A549 (cell line): ENCODE measurements around the gene GABBR2. TPM values are rescaled to one million over a fixed set of nuclear protein-coding genes. Genes with fewer than 3 reads are reported as not detected.

ENCODE experiments used
- ATAC-seq, 2 experiments: fragments of 200-7000 bp in 1 of 2; fragments of >200 bp in 1 of 2; cut with Nextera tagmentation in 1 of 2; cut with Tn5 transposase in 1 of 2; 3 replicates each; pipeline versions ENCODE4 v1.8.0 to v1.9.1; 2018 to 2020; ENCODE audit warnings: mild to moderate bottlenecking in 1 of 2, moderate library complexity in 1 of 2
- CTCF ChIA-PET: fragments of 300-600 bp; sonication (Branson Sonifier 250); formaldehyde crosslinking; extraction: SDS; loops from one replicate; lab custom pipeline; 2021; ENCODE audit warnings: antibody characterized with exemption, inconsistent platforms; lab: Yijun Ruan, JAX
- POLR2A ChIA-PET: fragments of 350-600 bp; formaldehyde crosslinking; extraction: SDS; loops from one replicate; lab custom pipeline; 2021; ENCODE audit warnings: antibody characterized with exemption, inconsistent platforms; lab: Yijun Ruan, JAX
- DNase-seq, 2 experiments: peaks; one replicate each; pipeline versions ENCODE4 v3.0.0 to v3.0.0-alpha.2; 2011 to 2016; ENCODE audit warnings: low read depth in 1 of 2, low spot score in 1 of 2
- FAIRE-seq: peaks from 2 replicates; lab custom pipeline; 2011; peaks lifted over from hg19 to GRCh38; lab: Jason Lieb, UNC
- H3K27ac ChIP-seq, 2 experiments: fragments of >200 bp; sonication (Bioruptor Twin); formaldehyde crosslinking; 3 replicates each; pipeline ENCODE4 v1.5.1; 2016 to 2017
- H3K4me1 ChIP-seq: fragments of >200 bp; sonication (Bioruptor Twin); formaldehyde crosslinking; 3 replicates; pipeline ENCODE4 v1.6.1; 2016
- H3K4me2 ChIP-seq: fragments of >200 bp; sonication (Bioruptor Twin); formaldehyde crosslinking; 3 replicates; pipeline ENCODE4 v1.6.1; 2016
- H3K4me3 ChIP-seq: fragments of >200 bp; sonication (Bioruptor Twin); formaldehyde crosslinking; 3 replicates; pipeline ENCODE4 v1.5.1; 2016
- H3K9me3 ChIP-seq: fragments of >200 bp; sonication (Bioruptor Twin); formaldehyde crosslinking; 3 replicates; pipeline ENCODE4 v1.6.1; 2016
- CBX8 ChIP-seq: fragments of 200-600 bp; sonication (generic); IDR thresholded peaks from 2 replicates; pipeline ENCODE4 v1.6.1; 2016
- EHF ChIP-seq: fragments of 250-450 bp; sonication (Bioruptor Pico); IDR thresholded peaks from 2 replicates; pipeline ENCODE4 v1.5.0; 2020; ENCODE audit warnings: mild to moderate bottlenecking
- EHMT2 ChIP-seq: fragments of 200-600 bp; sonication (generic); IDR thresholded peaks from 2 replicates; pipeline ENCODE4 v1.6.1; 2016; ENCODE audit warnings: antibody characterized with exemption, low read depth, mild to moderate bottlenecking, moderate library complexity
- FOSL2 ChIP-seq, 2 experiments: fragments of 450-650 bp in 1 of 2; fragments of >200 bp in 1 of 2; sonication (Bioruptor Twin) in 1 of 2; formaldehyde crosslinking; IDR thresholded peaks; 2 replicates each; pipeline versions ENCODE4 v1.5.0 to v1.6.1; 2016 to 2020; ENCODE audit warnings: mild to moderate bottlenecking in 1 of 2, moderate library complexity in 1 of 2
- GATA3 ChIP-seq: IDR thresholded peaks from 2 replicates; pipeline ENCODE4 v1.6.1; 2012; ENCODE audit warnings: borderline replicate concordance
- HDAC2 ChIP-seq: fragments of 200-600 bp; sonication (generic); IDR thresholded peaks from 2 replicates; pipeline ENCODE4 v1.6.1; 2016
- JUN ChIP-seq, 2 experiments: fragments of >200 bp; sonication (Bioruptor Twin); formaldehyde crosslinking; IDR thresholded peaks; 2 replicates in 1 of 2; 3 replicates in 1 of 2; pipeline ENCODE4 v1.6.1; 2016 to 2017
- MAFK ChIP-seq: fragments of 450-650 bp; IDR thresholded peaks from 2 replicates; pipeline ENCODE4 v1.6.1; 2014; ENCODE audit not compliant: partially characterized antibody
- NFE2L2 ChIP-seq: fragments of 150-350 bp; conservative IDR thresholded peaks from 2 replicates; pipeline ENCODE4 v1.6.1; 2014; ENCODE audit warnings: low read length
- SMC3 ChIP-seq: fragments of >200 bp; sonication (Bioruptor Twin); formaldehyde crosslinking; IDR thresholded peaks from 3 replicates; pipeline ENCODE4 v1.6.1; 2018; ENCODE audit warnings: inconsistent platforms
- SREBF2 ChIP-seq: fragments of 450-650 bp; IDR thresholded peaks from 2 replicates; pipeline ENCODE4 v1.6.1; 2014; ENCODE audit warnings: mild to moderate bottlenecking, moderate library complexity
- ZC3H11A ChIP-seq: fragments of 450-650 bp; IDR thresholded peaks from 2 replicates; pipeline ENCODE4 v1.6.1; 2014; ENCODE audit warnings: antibody characterized with exemption, mild to moderate bottlenecking
- ZFP36 ChIP-seq: fragments of 450-650 bp; IDR thresholded peaks from 2 replicates; pipeline ENCODE4 v1.6.1; 2014; ENCODE audit warnings: borderline replicate concordance; ENCODE audit not compliant: partially characterized antibody
- ZSCAN20 ChIP-seq: fragments of 250-450 bp; sonication (Bioruptor Pico); IDR thresholded peaks from 2 replicates; pipeline ENCODE4 v1.8.0; 2022; ENCODE audit warnings: mild to moderate bottlenecking, moderate library complexity
- WGBS: methylation state at CpG from one replicate; pipeline ENCODE4 v1.1.6; 2017; ENCODE audit errors: missing lambda C conversion rate; 5-methylcytosine and 5-hydroxymethylcytosine counted together
- polyA plus RNA-seq, 4 experiments: library from polyadenylated mRNA; depleted of rRNA in 3 of 4; stranded (reverse); fragments of >200 nt; fragmentation: RNase III in 1 of 4; extraction: RNeasy Plus Mini Kit Qiagen cat#74134 plus additional on column Dnase treatment in 1 of 4; gene quantifications; 2 replicates in 3 of 4; 3 replicates in 1 of 4; pipeline ENCODE4 v1.2.3, GENCODE V29; 2011 to 2017
- TF ChIP-seq, protein P1 (sequence below): fragments of 250-450 bp; sonication (Bioruptor Pico); IDR thresholded peaks from 2 replicates; pipeline ENCODE4 v1.5.0; 2021; ENCODE audit warnings: mild to moderate bottlenecking, moderate library complexity, borderline replicate concordance
- TF ChIP-seq, protein P2 (sequence below): fragments of 200-600 bp; sonication (generic); IDR thresholded peaks from 2 replicates; pipeline ENCODE4 v1.6.1; 2016; ENCODE audit warnings: antibody characterized with exemption, mild to moderate bottlenecking, moderate library complexity
- TF ChIP-seq, protein P3 (sequence below): IDR thresholded peaks from 2 replicates; pipeline ENCODE4 v1.6.1; 2012; ENCODE audit warnings: low read depth, borderline replicate concordance

GABBR2 gene
- polyA plus RNA-seq, 2 of the 4 experiments (the other 2 are of a cell fraction), result 0.08 to 0.57 TPM

DNA sequence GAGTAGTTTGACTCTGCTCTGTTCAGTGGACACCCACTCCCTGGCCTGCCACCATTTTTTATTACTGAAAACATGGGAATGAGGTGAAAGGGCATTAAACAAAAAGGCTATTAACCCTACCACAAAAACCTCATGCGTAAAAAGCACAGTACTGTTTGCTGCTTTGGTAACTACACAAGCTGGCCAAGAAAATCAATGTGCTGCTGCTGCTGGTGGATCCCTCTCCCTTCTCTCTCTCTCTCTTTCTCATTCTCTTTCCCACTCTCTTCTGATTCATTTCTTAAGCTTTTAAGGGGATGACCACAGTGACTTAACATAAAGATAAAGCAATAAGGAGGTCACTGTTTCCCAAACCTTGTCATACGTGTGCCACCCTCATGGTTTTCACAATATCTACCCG is 270.1 kb downstream of the GABBR2 start:
- CTCF ChIA-PET, result no interaction called here
- POLR2A ChIA-PET, result no interaction called here
- ATAC-seq (no peak), FAIRE-seq (no peak), DNase-seq (no peak)
- no peaks in the 10 kb centered on the region for H3K9me3 ChIP-seq
- no peak overlapping the region for H3K4me2 ChIP-seq
- no peaks in the 10 kb centered on the region for H3K4me1 ChIP-seq
- no peak overlapping the region for H3K4me3 ChIP-seq
- 45% methylated on average over 3 of the region's 3 CpGs for WGBS
- H3K27ac ChIP-seq, result no peak overlapping the region
- no peak for TF ChIP-seq NFE2L2
- no peak for TF ChIP-seq MAFK
- no peak for TF ChIP-seq ZC3H11A
- TF ChIP-seq GATA3, result no peak
- TF ChIP-seq JUN (IDR thresholded peaks at IDR 0.05), result no peak
- TF ChIP-seq ZFP36, result no peak
- no peak for TF ChIP-seq FOSL2 (IDR thresholded peaks at IDR 0.05)
- no peak for TF ChIP-seq FOSL2 (CRISPR knock-in tag; IDR thresholded peaks at IDR 0.05)

DNA sequence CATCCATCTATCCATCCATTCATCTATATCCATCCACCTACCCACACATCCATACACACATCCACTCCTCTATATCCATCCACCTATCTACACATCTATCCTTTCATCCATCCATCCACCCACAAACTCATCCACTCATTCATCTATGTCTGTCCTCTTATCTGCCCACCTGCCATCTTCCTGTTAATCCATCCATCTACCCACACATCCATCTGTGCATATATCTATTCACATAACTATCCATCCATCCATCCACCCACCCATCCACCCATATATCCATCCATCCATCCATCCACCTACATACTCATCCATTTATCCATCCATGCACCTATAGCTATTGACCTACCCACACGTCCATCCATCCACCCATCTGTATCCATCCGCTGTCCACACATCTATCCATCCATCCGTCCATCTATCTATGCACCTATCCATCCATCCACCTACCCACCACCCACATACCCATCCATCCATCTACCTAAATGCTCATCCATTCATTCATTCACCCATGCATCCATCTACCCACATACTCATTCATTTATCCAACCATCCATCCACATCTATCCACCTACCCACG is 271.2 kb downstream of the GABBR2 start:
- ChIA-PET POLR2A (no interaction called here), CTCF (no interaction called here)
- Histone ChIP-seq H3K4me2 (no peak overlapping the region), H3K27ac (no peak overlapping the region), H3K4me3 (no peak overlapping the region), H3K9me3 (no peaks in the 10 kb centered on the region), H3K4me1 (no peaks in the 10 kb centered on the region)
- no peak for ATAC-seq
- 28% methylated on average over 4 of the region's 4 CpGs for WGBS
- TF ChIP-seq CBX8, result no peak
- no peak for TF ChIP-seq ZSCAN20
- no peak for DNase-seq
- no peak for FAIRE-seq

DNA sequence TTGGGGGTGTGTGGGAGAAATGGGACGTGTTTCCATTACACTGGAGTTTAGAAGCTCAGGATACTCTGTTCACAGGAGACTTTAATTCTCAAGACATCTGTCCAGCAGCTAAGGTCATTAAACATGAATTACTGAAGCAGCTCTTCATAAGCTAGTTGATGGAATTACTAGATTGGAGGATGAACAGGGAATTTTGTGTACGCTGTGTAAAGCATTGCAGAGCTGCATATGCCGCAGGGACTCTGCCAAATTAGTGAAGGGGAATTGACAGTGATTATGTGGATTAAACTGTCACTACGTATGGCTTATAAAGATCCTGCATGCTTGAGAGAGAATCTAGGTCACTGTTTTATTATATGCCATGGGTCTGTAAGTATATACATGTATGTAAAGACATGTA is 275.8 kb downstream of the GABBR2 start:
- POLR2A ChIA-PET, result no interaction called here
- CTCF ChIA-PET, result interaction anchor here (0.6 to 1.2 kb wide), 2 partner anchors 13 to 516 kb away, joined by 3 read pairs; no protein-coding TSS in a partner anchor
- FAIRE-seq (no peak), DNase-seq (no peak), ATAC-seq (no peak)
- TF ChIP-seq HDAC2 (no peak), GATA3 (no peak), FOSL2 (IDR thresholded peaks at IDR 0.05) (no peak), FOSL2 (CRISPR knock-in tag; IDR thresholded peaks at IDR 0.05) (no peak), EHF (CRISPR knock-in tag) (no peak), SMC3 (no peak), EHMT2 (no peak), SREBF2 (no peak)
- TF ChIP-seq, protein P1, sequence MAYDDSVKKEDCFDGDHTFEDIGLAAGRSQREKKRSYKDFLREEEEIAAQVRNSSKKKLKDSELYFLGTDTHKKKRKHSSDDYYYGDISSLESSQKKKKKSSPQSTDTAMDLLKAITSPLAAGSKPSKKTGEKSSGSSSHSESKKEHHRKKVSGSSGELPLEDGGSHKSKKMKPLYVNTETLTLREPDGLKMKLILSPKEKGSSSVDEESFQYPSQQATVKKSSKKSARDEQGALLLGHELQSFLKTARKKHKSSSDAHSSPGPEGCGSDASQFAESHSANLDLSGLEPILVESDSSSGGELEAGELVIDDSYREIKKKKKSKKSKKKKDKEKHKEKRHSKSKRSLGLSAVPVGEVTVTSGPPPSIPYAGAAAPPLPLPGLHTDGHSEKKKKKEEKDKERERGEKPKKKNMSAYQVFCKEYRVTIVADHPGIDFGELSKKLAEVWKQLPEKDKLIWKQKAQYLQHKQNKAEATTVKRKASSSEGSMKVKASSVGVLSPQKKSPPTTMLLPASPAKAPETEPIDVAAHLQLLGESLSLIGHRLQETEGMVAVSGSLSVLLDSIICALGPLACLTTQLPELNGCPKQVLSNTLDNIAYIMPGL (CRISPR knock-in tag), result no peak
- TF ChIP-seq, protein P2, sequence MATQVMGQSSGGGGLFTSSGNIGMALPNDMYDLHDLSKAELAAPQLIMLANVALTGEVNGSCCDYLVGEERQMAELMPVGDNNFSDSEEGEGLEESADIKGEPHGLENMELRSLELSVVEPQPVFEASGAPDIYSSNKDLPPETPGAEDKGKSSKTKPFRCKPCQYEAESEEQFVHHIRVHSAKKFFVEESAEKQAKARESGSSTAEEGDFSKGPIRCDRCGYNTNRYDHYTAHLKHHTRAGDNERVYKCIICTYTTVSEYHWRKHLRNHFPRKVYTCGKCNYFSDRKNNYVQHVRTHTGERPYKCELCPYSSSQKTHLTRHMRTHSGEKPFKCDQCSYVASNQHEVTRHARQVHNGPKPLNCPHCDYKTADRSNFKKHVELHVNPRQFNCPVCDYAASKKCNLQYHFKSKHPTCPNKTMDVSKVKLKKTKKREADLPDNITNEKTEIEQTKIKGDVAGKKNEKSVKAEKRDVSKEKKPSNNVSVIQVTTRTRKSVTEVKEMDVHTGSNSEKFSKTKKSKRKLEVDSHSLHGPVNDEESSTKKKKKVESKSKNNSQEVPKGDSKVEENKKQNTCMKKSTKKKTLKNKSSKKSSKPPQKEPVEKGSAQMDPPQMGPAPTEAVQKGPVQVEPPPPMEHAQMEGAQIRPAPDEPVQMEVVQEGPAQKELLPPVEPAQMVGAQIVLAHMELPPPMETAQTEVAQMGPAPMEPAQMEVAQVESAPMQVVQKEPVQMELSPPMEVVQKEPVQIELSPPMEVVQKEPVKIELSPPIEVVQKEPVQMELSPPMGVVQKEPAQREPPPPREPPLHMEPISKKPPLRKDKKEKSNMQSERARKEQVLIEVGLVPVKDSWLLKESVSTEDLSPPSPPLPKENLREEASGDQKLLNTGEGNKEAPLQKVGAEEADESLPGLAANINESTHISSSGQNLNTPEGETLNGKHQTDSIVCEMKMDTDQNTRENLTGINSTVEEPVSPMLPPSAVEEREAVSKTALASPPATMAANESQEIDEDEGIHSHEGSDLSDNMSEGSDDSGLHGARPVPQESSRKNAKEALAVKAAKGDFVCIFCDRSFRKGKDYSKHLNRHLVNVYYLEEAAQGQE, result no peak
- TF ChIP-seq, protein P3, sequence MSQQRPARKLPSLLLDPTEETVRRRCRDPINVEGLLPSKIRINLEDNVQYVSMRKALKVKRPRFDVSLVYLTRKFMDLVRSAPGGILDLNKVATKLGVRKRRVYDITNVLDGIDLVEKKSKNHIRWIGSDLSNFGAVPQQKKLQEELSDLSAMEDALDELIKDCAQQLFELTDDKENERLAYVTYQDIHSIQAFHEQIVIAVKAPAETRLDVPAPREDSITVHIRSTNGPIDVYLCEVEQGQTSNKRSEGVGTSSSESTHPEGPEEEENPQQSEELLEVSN, result no peak
- Histone ChIP-seq H3K27ac (no peak overlapping the region), H3K9me3 (no peaks in the 10 kb centered on the region), H3K4me3 (no peak overlapping the region), H3K4me1 (peaks cover 6% of the 10 kb centered on the region; the same call in 1 of the 3 replicates), H3K4me2 (no peak overlapping the region)
- 54% methylated on average over 4 of the region's 4 CpGs for WGBS
